ENCODE measurements around the gene SPAG5. TPM values are rescaled to one million over a fixed set of nuclear protein-coding genes. Genes with fewer than 3 reads are reported as not detected.

The SPAG5 gene
- total RNA-seq, 1 donor from 2014 or later = 15.6 TPM

DNA sequence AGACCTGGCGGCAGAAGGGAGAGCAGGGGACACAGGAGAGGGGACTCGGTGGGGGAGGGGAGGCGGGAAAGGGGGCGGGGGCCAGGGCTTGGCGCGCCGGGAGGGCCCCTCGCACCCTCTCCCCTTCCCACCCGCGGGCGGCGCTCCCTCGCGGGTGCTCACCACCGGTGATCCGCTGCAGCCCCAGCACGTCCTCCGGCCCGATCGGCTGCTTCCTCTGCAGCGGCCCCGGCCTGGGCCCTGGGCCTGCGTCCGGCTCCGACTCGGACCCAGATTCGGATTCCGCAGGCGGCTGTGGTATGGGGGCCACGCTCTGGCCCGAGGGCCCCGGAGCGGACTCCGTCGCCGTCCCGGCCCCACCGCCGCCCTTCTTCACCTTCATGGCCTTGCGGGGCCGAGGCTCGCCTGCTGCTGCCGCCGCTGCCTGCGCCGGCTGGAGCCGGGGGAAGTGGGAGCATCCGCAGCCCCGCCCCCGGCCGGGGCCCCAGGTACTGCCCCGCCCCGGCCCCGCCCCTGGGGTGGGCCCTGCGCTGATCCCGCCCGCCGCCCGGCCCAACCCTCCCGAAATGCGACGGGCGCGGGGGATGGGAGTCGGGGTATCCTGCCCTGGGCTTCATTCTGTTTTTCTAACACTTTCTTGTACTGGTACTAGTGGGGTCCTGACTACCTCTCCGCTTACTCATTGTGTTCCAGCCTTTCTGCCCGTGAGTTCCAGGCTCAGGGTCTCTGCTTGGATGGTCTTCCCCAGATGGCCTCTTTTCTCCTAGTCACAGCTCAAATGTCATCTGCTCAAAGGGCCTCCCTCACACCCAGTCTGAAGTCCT is 46.4 kb downstream of the SPAG5 start, which contains the start of gene UNC119:
UNC119 (minus strand) TSS at position 449 of the 824 bp plus-strand sequence; CDS start at position 382, 67 bp downstream.
- no peak for TF ChIP-seq CTCF (IDR thresholded peaks at IDR 0.05)
- H3K36me3 Mint-ChIP-seq (ENCODE audit: unreplicated experiment) = peaks cover 26% of the 10 kb centered on the region
- peak; percentile 91 for DNase-seq (ENCODE audit: extremely low spot score, unreplicated experiment)
- no peaks in the 10 kb centered on the region for H3K9me3 Mint-ChIP-seq (ENCODE audit: unreplicated experiment)
- peak within 1 kb of the TSS; percentile 98 for H3K4me3 Mint-ChIP-seq (ENCODE audit: unreplicated experiment)
- peaks cover 21% of the 10 kb centered on the region for H3K4me1 Mint-ChIP-seq (ENCODE audit: unreplicated experiment)
- no peaks in the 10 kb centered on the region for H3K27me3 Mint-ChIP-seq (ENCODE audit: unreplicated experiment)
- H3K27ac Mint-ChIP-seq (ENCODE audit: unreplicated experiment) = peak within 1 kb of the TSS; percentile 79

DNA sequence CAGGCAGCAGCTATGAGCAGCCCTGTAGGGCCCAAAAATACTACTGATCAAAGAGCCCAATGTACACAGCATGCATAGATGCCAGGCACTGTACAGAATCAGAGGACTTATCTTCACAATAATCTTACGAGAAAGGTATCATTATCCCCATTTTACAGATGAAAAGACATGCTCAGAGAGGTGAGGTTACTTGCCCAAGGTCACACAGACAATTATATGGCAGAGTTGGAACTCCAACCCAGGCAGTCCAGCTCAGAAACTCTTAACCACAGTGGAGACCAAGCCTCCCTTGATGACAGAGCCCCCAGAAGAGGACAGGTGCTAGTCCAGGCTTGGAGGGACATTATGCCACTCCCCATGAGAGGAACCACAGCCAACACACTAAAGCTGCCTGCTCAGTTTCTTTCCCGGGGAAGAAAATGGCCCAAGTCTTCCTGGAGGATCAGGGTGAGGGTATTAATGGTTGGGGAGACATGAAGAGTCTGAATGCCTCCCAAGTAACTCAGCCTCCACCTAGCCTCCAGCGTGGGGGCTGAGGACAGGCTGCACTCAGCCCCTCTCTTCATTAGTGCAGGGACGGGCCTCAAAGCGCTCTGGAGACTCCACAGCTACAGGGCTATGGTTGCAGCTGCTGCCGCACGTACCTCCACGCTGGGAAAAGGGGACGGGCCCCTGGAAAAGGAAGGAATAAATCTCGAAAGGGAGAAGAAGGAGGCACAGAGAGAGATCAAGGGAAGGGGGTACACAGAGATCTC is 47.2 kb downstream of the SPAG5 start:
- Mint-ChIP-seq H3K4me1 (ENCODE audit: unreplicated experiment) (peaks cover 21% of the 10 kb centered on the region), H3K36me3 (ENCODE audit: unreplicated experiment) (peaks cover 21% of the 10 kb centered on the region), H3K4me3 (ENCODE audit: unreplicated experiment) (peak overlapping the region; percentile 98), H3K9me3 (ENCODE audit: unreplicated experiment) (no peaks in the 10 kb centered on the region), H3K27ac (ENCODE audit: unreplicated experiment) (peak overlapping the region; percentile 72), H3K27me3 (ENCODE audit: unreplicated experiment) (no peaks in the 10 kb centered on the region)
- no peak for TF ChIP-seq CTCF (IDR thresholded peaks at IDR 0.05)
- no peak for DNase-seq (ENCODE audit: extremely low spot score, unreplicated experiment)

DNA sequence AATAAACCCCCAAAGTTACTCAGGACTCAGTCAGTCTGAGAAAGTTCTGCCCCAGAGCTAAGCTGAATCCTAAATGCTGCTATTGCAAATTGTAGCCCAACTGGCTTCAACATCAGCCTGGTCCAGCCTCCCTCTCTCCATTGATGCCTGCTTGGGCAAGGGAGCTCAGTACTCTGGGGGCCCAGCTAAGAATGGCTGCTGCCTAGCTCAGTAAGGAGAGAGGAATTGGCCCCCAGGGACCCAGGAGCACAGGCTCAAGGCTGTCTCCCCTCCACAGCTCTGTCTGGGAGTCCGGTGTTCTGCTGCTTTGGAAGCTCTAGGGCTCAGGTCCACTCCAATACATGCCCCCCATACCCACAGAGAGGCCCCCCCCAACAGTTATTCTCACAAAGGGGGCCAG is 48.0 kb downstream of the SPAG5 start:
- Mint-ChIP-seq H3K9me3 (ENCODE audit: unreplicated experiment) (no peaks in the 10 kb centered on the region), H3K4me3 (ENCODE audit: unreplicated experiment) (no peak overlapping the region), H3K27ac (ENCODE audit: unreplicated experiment) (no peak overlapping the region), H3K36me3 (ENCODE audit: unreplicated experiment) (peaks cover 13% of the 10 kb centered on the region), H3K4me1 (ENCODE audit: unreplicated experiment) (peaks cover 21% of the 10 kb centered on the region), H3K27me3 (ENCODE audit: unreplicated experiment) (no peaks in the 10 kb centered on the region)
- TF ChIP-seq CTCF (IDR thresholded peaks at IDR 0.05) = no peak
- DNase-seq (ENCODE audit: extremely low spot score, unreplicated experiment) = no peak

DNA sequence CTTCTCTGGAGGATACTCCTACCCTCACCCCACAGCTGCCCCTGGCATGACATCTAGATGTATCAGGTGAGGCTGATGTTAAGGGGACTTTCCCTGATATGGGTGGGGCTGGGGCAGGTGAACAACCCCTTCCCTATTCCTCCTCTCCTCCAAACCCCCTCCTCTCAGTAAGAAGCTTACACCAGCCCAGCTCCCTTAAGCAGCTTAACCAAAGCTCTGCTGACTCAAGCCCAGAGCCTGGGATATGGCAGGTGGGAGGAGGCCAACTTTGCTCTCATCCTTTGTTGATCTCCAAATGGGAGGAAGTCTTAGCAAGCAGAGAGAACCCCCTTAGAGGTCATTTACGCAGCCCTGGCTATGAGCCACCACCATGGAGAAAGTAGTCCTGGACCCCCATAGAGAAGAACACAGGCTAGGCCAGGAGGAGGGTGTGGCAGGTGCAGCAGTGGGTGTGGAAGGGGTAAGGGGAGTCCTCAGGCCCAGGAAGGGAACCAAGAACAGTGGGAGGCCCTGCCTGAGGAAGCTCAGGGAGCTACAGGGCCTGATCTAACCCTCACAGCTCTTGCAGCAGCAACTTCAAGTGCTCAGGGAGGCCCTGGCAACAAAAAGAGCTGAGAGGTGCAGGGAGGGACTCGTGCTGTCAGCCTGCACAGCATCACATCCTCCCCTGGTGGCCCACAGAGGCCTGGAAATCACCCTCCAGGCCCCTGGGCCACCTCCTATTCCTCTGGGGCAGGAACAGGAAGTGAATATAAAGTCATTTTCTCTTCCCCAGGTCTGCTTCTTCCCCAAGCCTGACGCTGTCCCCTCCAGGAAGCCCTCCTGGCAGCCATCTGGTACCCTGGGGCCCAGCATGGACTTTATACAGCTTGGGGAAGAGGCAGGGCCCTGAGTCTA is 49.3 kb downstream of the SPAG5 start:
- Mint-ChIP-seq H3K27ac (ENCODE audit: unreplicated experiment) (no peak overlapping the region), H3K27me3 (ENCODE audit: unreplicated experiment) (no peaks in the 10 kb centered on the region), H3K36me3 (ENCODE audit: unreplicated experiment) (peaks cover 9% of the 10 kb centered on the region), H3K4me1 (ENCODE audit: unreplicated experiment) (peaks cover 21% of the 10 kb centered on the region), H3K4me3 (ENCODE audit: unreplicated experiment) (no peak overlapping the region), H3K9me3 (ENCODE audit: unreplicated experiment) (no peaks in the 10 kb centered on the region)
- no peak for DNase-seq (ENCODE audit: extremely low spot score, unreplicated experiment)
- no peak for TF ChIP-seq CTCF (IDR thresholded peaks at IDR 0.05)
